ENCODE data around the gene HMGA1.

GRCh38 chr6:34239893-34240292 lies 3.2 kb downstream of the HMGA1 start:
- TF ChIP-seq, protein P1, sequence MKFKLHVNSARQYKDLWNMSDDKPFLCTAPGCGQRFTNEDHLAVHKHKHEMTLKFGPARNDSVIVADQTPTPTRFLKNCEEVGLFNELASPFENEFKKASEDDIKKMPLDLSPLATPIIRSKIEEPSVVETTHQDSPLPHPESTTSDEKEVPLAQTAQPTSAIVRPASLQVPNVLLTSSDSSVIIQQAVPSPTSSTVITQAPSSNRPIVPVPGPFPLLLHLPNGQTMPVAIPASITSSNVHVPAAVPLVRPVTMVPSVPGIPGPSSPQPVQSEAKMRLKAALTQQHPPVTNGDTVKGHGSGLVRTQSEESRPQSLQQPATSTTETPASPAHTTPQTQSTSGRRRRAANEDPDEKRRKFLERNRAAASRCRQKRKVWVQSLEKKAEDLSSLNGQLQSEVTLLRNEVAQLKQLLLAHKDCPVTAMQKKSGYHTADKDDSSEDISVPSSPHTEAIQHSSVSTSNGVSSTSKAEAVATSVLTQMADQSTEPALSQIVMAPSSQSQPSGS (CRISPR knock-in tag; IDR thresholded peaks at IDR 0.05; ENCODE audit: borderline replicate concordance, low read depth): no peak
- TF ChIP-seq TEAD4 (CRISPR knock-in tag; IDR thresholded peaks at IDR 0.05) (no peak), NR2C2 (CRISPR knock-in tag; IDR thresholded peaks at IDR 0.05) (no peak), ESRRA (CRISPR knock-in tag; IDR thresholded peaks at IDR 0.05; ENCODE audit: borderline replicate concordance) (no peak), E2F5 (CRISPR knock-in tag; IDR thresholded peaks at IDR 0.05) (no peak), JUN (CRISPR knock-in tag; IDR thresholded peaks at IDR 0.05) (no peak), ZNF121 (CRISPR knock-in tag; IDR thresholded peaks at IDR 0.05) (no peak), ETV6 (CRISPR knock-in tag; IDR thresholded peaks at IDR 0.05) (no peak), HMGXB4 (CRISPR knock-in tag; IDR thresholded peaks at IDR 0.05) (no peak), NR3C1 (CRISPR knock-in tag; conservative IDR thresholded peaks at IDR 0.05; ENCODE audit: low read depth) (no peak), USF2 (CRISPR knock-in tag; IDR thresholded peaks at IDR 0.05) (no peak), MAX (CRISPR knock-in tag; IDR thresholded peaks at IDR 0.05) (no peak), ELF4 (CRISPR knock-in tag; IDR thresholded peaks at IDR 0.05; ENCODE audit: low read depth) (no peak)
- TF ChIP-seq, protein P2, sequence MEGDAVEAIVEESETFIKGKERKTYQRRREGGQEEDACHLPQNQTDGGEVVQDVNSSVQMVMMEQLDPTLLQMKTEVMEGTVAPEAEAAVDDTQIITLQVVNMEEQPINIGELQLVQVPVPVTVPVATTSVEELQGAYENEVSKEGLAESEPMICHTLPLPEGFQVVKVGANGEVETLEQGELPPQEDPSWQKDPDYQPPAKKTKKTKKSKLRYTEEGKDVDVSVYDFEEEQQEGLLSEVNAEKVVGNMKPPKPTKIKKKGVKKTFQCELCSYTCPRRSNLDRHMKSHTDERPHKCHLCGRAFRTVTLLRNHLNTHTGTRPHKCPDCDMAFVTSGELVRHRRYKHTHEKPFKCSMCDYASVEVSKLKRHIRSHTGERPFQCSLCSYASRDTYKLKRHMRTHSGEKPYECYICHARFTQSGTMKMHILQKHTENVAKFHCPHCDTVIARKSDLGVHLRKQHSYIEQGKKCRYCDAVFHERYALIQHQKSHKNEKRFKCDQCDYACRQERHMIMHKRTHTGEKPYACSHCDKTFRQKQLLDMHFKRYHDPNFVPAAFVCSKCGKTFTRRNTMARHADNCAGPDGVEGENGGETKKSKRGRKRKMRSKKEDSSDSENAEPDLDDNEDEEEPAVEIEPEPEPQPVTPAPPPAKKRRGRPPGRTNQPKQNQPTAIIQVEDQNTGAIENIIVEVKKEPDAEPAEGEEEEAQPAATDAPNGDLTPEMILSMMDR (IDR thresholded peaks at IDR 0.05): no peak

All from WTC11 (cell line).